HG02759 (cell line): Measurements from ENCODE around the gene PLS3.
A peak's percentile ranks its signal among the peaks of the same experiment; 100 is the strongest.
"Not testable (repeated sequence)": the region's sequence is repeated elsewhere in the genome, so short reads cannot be mapped to it uniquely, and the experiment has no call there.

ENCODE experiments used
- ATAC-seq: cut with Tn5 transposase; IDR thresholded peaks from one replicate; pipeline ENCODE4 v1.9.1; 2021; ENCODE audit warnings: mild to moderate bottlenecking, moderate library complexity; ENCODE audit not compliant: unreplicated experiment

PLS3 gene

GRCh38 chrX:115560978-115561604 is at the start of gene PLS3:
Gene PLS3 (plus strand): TSS chrX:115561174. CDS start chrX:115610251, 49,077 bp downstream.
- ATAC-seq, result peak; percentile 78

GRCh38 chrX:115518113-115518512 is 42.9 kb upstream of the PLS3 start:
- ATAC-seq, result no peak

GRCh38 chrX:115521741-115522140 is 39.2 kb upstream of the PLS3 start:
- ATAC-seq, result no peak

GRCh38 chrX:115522952-115523351 is 38.0 kb upstream of the PLS3 start:
- no peak for ATAC-seq

GRCh38 chrX:115525486-115525885 is 35.5 kb upstream of the PLS3 start:
- no peak for ATAC-seq

GRCh38 chrX:115531818-115532403 is 29.1 kb upstream of the PLS3 start:
- ATAC-seq, result no peak

GRCh38 chrX:115533485-115533884 is 27.5 kb upstream of the PLS3 start:
- no peak for ATAC-seq

GRCh38 chrX:115534383-115534782 is 26.6 kb upstream of the PLS3 start:
- no peak for ATAC-seq

- ATAC-seq, result no peak
These were observed 25.6 kb upstream of the PLS3 start for GRCh38 chrX:115535421-115535820.

- no peak for ATAC-seq
These were observed 25.1 kb upstream of the PLS3 start for GRCh38 chrX:115535844-115536243.

GRCh38 chrX:115539841-115540240 is 21.1 kb upstream of the PLS3 start:
- ATAC-seq, result no peak

GRCh38 chrX:115541045-115541444 is 19.9 kb upstream of the PLS3 start:
- not testable (repeated sequence) for ATAC-seq

GRCh38 chrX:115547448-115547847 is 13.5 kb upstream of the PLS3 start:
- ATAC-seq, result no peak

- ATAC-seq, result no peak
These were observed 12.0 kb upstream of the PLS3 start for GRCh38 chrX:115549008-115549407.

- ATAC-seq, result no peak
These were observed 7.8 kb upstream of the PLS3 start for GRCh38 chrX:115553171-115553570.

- no peak for ATAC-seq
These were observed 1.3 kb upstream of the PLS3 start for GRCh38 chrX:115559672-115560071.

GRCh38 chrX:115560211-115560977 is 580 bp upstream of the PLS3 start:
- no peak for ATAC-seq

GRCh38 chrX:115561605-115562479 is 868 bp downstream of the PLS3 start:
- peak; percentile 36 for ATAC-seq

GRCh38 chrX:115562480-115562847 is 1.5 kb downstream of the PLS3 start:
- no peak for ATAC-seq

- no peak for ATAC-seq
These were observed 2.7 kb downstream of the PLS3 start for GRCh38 chrX:115563633-115564162.

GRCh38 chrX:115564243-115564642 is 3.3 kb downstream of the PLS3 start:
- ATAC-seq, result no peak
